Transverse colon (tissue), 3 donors: ENCODE results near the gene XRRA1.

ENCODE experiments used
- CTCF ChIP-seq, 5 experiments: fragments of 200-600 bp in 3 of 5; fragments of 450-650 bp in 2 of 5; sonication (generic) in 3 of 5; IDR thresholded peaks; 1 replicate in 2 of 5; 2 replicates in 3 of 5; pipeline ENCODE4 v1.5.1; 2016 to 2017; ENCODE audit warnings: antibody characterized with exemption in 5 of 5, inconsistent platforms in 3 of 5, mild to moderate bottlenecking in 2 of 5, moderate library complexity in 1 of 5
- EP300 ChIP-seq: sonication (generic); formaldehyde crosslinking; IDR thresholded peaks from one replicate; pipeline ENCODE4 v1.6.1; 2017; ENCODE audit warnings: antibody characterized with exemption, low read depth
- POLR2A ChIP-seq: fragments of 450-650 bp; IDR thresholded peaks from one replicate; pipeline ENCODE4 v1.6.1; 2016; ENCODE audit warnings: antibody characterized with exemption, mild to moderate bottlenecking, moderate library complexity

GRCh38 chr11:74948546-74948897 lies 369 bp downstream of the XRRA1 start:
- TF ChIP-seq EP300 (no peak), CTCF (IDR thresholded peaks at IDR 0.05) (no peak), POLR2A (no peak)
